ENCODE data around the gene ZGLP1. TPM values are rescaled to one million over a fixed set of nuclear protein-coding genes. Genes with fewer than 3 reads are reported as not detected.
A peak's percentile ranks its signal among the peaks of the same experiment; 100 is the strongest.

The ZGLP1 gene
- total and polyA plus RNA-seq, 2 of the 13 experiments (the other 11 are each of a cell fraction or from before 2014, with no cell fraction given), result 2.4 to 3.0 TPM

DNA sequence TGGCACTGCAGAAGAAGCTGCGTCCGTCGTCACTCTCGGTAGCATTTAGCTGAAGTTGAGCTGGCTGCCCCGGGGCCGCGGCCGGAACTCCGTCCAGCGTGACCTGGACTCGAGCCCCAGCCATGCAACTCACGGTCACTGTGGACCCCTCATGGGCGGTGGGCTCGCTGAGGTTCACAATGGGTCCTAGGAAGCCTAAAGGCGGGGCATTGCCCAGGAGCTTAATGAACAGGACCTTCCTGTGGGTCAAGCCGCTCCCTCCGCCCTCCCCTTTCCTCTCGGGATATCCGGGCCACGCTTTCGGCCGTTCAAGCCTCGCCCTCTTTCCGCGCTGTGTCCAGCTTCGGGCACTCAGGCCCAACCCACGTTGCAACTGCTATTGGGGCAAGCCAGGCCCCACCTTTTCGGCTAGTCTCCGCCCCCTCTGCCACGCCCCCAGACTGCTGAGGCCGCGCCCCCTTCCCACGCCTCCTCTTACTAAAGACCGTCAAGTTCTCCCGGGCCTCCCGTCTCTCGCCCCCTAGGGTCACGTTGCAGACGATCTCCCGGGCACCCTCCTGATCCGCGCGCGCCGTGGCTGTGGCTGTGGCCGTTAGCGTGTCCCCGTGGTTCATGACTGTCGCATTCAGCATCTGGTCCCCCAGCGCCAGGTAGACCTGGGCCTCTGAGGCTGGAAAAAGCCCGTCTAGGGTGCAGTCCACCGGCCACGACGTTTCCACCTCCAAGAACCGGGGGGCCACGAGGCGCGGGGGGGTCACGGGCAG is 25.2 kb upstream of the ZGLP1 start (continued):
- TF ChIP-seq, protein P1, sequence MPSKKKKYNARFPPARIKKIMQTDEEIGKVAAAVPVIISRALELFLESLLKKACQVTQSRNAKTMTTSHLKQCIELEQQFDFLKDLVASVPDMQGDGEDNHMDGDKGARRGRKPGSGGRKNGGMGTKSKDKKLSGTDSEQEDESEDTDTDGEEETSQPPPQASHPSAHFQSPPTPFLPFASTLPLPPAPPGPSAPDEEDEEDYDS (CRISPR knock-in tag; IDR thresholded peaks at IDR 0.05), result peak; percentile 91
- no peak for TF ChIP-seq MBNL3 (CRISPR knock-in tag; conservative IDR thresholded peaks at IDR 0.05)
- peak; percentile 89; the same call in 1 of the 2 replicates for TF ChIP-seq CAMTA2 (CRISPR knock-in tag; IDR thresholded peaks at IDR 0.05; ENCODE audit: borderline replicate concordance)
- TF ChIP-seq KLF9 (CRISPR knock-in tag; IDR thresholded peaks at IDR 0.05; ENCODE audit: low read depth), result 0 out of 2 replicates have a peak, but pooled peaks have one; percentile 61
- TF ChIP-seq, protein P2, sequence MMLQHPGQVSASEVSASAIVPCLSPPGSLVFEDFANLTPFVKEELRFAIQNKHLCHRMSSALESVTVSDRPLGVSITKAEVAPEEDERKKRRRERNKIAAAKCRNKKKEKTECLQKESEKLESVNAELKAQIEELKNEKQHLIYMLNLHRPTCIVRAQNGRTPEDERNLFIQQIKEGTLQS (CRISPR knock-in tag; IDR thresholded peaks at IDR 0.05), result no peak
- TF ChIP-seq SMAD3 (CRISPR knock-in tag; IDR thresholded peaks at IDR 0.05), result peak; percentile 24; the same call in 1 of the 2 replicates
- peak; percentile 75; the same call in 1 of the 2 replicates for TF ChIP-seq ZMAT3 (CRISPR knock-in tag; conservative IDR thresholded peaks at IDR 0.05)
- TF ChIP-seq, protein P3, sequence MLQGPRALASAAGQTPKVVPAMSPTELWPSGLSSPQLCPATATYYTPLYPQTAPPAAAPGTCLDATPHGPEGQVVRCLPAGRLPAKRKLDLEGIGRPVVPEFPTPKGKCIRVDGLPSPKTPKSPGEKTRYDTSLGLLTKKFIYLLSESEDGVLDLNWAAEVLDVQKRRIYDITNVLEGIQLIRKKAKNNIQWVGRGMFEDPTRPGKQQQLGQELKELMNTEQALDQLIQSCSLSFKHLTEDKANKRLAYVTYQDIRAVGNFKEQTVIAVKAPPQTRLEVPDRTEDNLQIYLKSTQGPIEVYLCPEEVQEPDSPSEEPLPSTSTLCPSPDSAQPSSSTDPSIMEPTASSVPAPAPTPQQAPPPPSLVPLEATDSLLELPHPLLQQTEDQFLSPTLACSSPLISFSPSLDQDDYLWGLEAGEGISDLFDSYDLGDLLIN (CRISPR knock-in tag; IDR thresholded peaks at IDR 0.05; ENCODE audit: borderline replicate concordance), result peak; percentile 63; the same call in 1 of the 2 replicates
- TF ChIP-seq, protein P4, sequence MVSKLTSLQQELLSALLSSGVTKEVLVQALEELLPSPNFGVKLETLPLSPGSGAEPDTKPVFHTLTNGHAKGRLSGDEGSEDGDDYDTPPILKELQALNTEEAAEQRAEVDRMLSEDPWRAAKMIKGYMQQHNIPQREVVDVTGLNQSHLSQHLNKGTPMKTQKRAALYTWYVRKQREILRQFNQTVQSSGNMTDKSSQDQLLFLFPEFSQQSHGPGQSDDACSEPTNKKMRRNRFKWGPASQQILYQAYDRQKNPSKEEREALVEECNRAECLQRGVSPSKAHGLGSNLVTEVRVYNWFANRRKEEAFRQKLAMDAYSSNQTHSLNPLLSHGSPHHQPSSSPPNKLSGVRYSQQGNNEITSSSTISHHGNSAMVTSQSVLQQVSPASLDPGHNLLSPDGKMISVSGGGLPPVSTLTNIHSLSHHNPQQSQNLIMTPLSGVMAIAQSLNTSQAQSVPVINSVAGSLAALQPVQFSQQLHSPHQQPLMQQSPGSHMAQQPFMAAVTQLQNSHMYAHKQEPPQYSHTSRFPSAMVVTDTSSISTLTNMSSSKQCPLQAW (CRISPR knock-in tag; IDR thresholded peaks at IDR 0.05), result peak; percentile 36; the same call in 1 of the 2 replicates
- TF ChIP-seq POGZ (CRISPR knock-in tag; IDR thresholded peaks at IDR 0.05), result peak; percentile 59
- TF ChIP-seq ZNF230 (CRISPR knock-in tag; IDR thresholded peaks at IDR 0.05), result no peak
- TF ChIP-seq MXI1 (IDR thresholded peaks at IDR 0.05; ENCODE audit: borderline replicate concordance, low read depth, low read length), result peak; percentile 93; the same call in 1 of the 3 replicates
- TF ChIP-seq ZNF274 (CRISPR knock-in tag; IDR thresholded peaks at IDR 0.05), result 0 out of 2 replicates have a peak, but pooled peaks have one; percentile 1
- TF ChIP-seq, protein P5, sequence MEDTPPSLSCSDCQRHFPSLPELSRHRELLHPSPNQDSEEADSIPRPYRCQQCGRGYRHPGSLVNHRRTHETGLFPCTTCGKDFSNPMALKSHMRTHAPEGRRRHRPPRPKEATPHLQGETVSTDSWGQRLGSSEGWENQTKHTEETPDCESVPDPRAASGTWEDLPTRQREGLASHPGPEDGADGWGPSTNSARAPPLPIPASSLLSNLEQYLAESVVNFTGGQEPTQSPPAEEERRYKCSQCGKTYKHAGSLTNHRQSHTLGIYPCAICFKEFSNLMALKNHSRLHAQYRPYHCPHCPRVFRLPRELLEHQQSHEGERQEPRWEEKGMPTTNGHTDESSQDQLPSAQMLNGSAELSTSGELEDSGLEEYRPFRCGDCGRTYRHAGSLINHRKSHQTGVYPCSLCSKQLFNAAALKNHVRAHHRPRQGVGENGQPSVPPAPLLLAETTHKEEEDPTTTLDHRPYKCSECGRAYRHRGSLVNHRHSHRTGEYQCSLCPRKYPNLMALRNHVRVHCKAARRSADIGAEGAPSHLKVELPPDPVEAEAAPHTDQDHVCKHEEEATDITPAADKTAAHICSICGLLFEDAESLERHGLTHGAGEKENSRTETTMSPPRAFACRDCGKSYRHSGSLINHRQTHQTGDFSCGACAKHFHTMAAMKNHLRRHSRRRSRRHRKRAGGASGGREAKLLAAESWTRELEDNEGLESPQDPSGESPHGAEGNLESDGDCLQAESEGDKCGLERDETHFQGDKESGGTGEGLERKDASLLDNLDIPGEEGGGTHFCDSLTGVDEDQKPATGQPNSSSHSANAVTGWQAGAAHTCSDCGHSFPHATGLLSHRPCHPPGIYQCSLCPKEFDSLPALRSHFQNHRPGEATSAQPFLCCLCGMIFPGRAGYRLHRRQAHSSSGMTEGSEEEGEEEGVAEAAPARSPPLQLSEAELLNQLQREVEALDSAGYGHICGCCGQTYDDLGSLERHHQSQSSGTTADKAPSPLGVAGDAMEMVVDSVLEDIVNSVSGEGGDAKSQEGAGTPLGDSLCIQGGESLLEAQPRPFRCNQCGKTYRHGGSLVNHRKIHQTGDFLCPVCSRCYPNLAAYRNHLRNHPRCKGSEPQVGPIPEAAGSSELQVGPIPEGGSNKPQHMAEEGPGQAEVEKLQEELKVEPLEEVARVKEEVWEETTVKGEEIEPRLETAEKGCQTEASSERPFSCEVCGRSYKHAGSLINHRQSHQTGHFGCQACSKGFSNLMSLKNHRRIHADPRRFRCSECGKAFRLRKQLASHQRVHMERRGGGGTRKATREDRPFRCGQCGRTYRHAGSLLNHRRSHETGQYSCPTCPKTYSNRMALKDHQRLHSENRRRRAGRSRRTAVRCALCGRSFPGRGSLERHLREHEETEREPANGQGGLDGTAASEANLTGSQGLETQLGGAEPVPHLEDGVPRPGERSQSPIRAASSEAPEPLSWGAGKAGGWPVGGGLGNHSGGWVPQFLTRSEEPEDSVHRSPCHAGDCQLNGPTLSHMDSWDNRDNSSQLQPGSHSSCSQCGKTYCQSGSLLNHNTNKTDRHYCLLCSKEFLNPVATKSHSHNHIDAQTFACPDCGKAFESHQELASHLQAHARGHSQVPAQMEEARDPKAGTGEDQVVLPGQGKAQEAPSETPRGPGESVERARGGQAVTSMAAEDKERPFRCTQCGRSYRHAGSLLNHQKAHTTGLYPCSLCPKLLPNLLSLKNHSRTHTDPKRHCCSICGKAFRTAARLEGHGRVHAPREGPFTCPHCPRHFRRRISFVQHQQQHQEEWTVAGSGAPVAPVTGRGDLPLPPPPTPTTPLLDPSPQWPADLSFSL (CRISPR knock-in tag; IDR thresholded peaks at IDR 0.05), result no peak
- no peak for TF ChIP-seq RCOR2 (CRISPR knock-in tag; IDR thresholded peaks at IDR 0.05)
- TF ChIP-seq SMAD9 (CRISPR knock-in tag; IDR thresholded peaks at IDR 0.05), result no peak
- no peak for TF ChIP-seq LCORL (IDR thresholded peaks at IDR 0.05)
- TF ChIP-seq LCORL (CRISPR knock-in tag; IDR thresholded peaks at IDR 0.05), result peak; percentile 92

All from HepG2 (cell line).